Transverse colon (tissue), 4 donors: ENCODE measurements around the gene SEPTIN2. TPM values are rescaled to one million over a fixed set of nuclear protein-coding genes. Genes with fewer than 3 reads are reported as not detected.

Experiments used
- DNase-seq: peaks from one replicate; pipeline ENCODE4 v3.0.0-alpha.2; 2019
- H3K27ac ChIP-seq, 4 donors: fragments of 200-600 bp; sonication (generic); 2 replicates each; pipeline ENCODE4 v1.5.1; 2016 to 2018; ENCODE audit warnings: inconsistent platforms in 4 of 4
- H3K27me3 ChIP-seq: fragments of 200-600 bp; sonication (generic); 2 replicates; pipeline ENCODE4 v1.5.1; 2017; ENCODE audit warnings: inconsistent platforms
- H3K36me3 ChIP-seq, 4 donors: fragments of 200-600 bp; sonication (generic); 2 replicates each; pipeline ENCODE4 v1.5.1; 2017 to 2019; ENCODE audit warnings: inconsistent platforms in 4 of 4
- H3K4me1 ChIP-seq, 4 donors: fragments of 200-600 bp; sonication (generic); 2 replicates each; pipeline ENCODE4 v1.5.1; 2017 to 2020; ENCODE audit warnings: inconsistent platforms in 4 of 4
- H3K4me3 ChIP-seq, 4 donors: fragments of 200-600 bp; sonication (generic); 1 replicate in 1 of 4; 2 replicates in 3 of 4; pipeline versions ENCODE4 v1.5.1 to v1.6.1; 2017 to 2019; ENCODE audit warnings: inconsistent platforms in 4 of 4
- H3K9me3 ChIP-seq, 2 donors: fragments of 200-600 bp; sonication (generic); 2 replicates each; pipeline ENCODE4 v1.5.1; 2017 to 2019; ENCODE audit warnings: inconsistent platforms in 2 of 2
- EP300 ChIP-seq: sonication (generic); formaldehyde crosslinking; IDR thresholded peaks from one replicate; pipeline ENCODE4 v1.6.1; 2017; ENCODE audit warnings: antibody characterized with exemption, low read depth
- POLR2A ChIP-seq: fragments of 450-650 bp; IDR thresholded peaks from one replicate; pipeline ENCODE4 v1.6.1; 2016; ENCODE audit warnings: antibody characterized with exemption, mild to moderate bottlenecking, moderate library complexity
- POLR2AphosphoS5 ChIP-seq, 3 donors: sonication (generic); formaldehyde crosslinking; IDR thresholded peaks; one replicate each; pipeline ENCODE4 v1.6.1; 2016; ENCODE audit warnings: antibody characterized with exemption in 3 of 3
- WGBS, 2 donors: methylation state at CpG; one replicate each; pipeline ENCODE4 v1.1.5; 2018; ENCODE audit warnings: low coverage in 1 of 2; 5-methylcytosine and 5-hydroxymethylcytosine counted together
- in situ Hi-C, 4 donors: fragments of 200-750 bp; cut with MboI; loops; one replicate each; pipeline versions ENCODE4 v1.15.0 to v1.15.1; 2017; ENCODE audit warnings: low sequenced_read_pairs in 3 of 4, low pct_ligation_motif_present in 1 of 4, low pct_unique_long_range_greater_than_20kb in 1 of 4
- intact Hi-C: fragments of 100-400 bp; cut with DNase I; formaldehyde crosslinking; loops from one replicate; pipeline ENCODE4 v1.15.1; 2023; ENCODE audit warnings: low total_unique reads
- total RNA-seq, 4 donors: library from RNA; depleted of rRNA; stranded (reverse); fragments of >200 nt; gene quantifications; one replicate each; pipeline ENCODE4 v1.1.0, GENCODE V29; 2016
- TF ChIP-seq, protein P1 (sequence below), 5 experiments: fragments of 200-600 bp in 3 of 5; fragments of 450-650 bp in 2 of 5; sonication (generic) in 3 of 5; IDR thresholded peaks; 1 replicate in 2 of 5; 2 replicates in 3 of 5; pipeline ENCODE4 v1.5.1; 2016 to 2017; ENCODE audit warnings: antibody characterized with exemption in 5 of 5, inconsistent platforms in 3 of 5, mild to moderate bottlenecking in 2 of 5, moderate library complexity in 1 of 5

SEPTIN2 gene
- total RNA-seq, 4 donors from 2014 or later: 116 to 264 (median 180) TPM

DNA sequence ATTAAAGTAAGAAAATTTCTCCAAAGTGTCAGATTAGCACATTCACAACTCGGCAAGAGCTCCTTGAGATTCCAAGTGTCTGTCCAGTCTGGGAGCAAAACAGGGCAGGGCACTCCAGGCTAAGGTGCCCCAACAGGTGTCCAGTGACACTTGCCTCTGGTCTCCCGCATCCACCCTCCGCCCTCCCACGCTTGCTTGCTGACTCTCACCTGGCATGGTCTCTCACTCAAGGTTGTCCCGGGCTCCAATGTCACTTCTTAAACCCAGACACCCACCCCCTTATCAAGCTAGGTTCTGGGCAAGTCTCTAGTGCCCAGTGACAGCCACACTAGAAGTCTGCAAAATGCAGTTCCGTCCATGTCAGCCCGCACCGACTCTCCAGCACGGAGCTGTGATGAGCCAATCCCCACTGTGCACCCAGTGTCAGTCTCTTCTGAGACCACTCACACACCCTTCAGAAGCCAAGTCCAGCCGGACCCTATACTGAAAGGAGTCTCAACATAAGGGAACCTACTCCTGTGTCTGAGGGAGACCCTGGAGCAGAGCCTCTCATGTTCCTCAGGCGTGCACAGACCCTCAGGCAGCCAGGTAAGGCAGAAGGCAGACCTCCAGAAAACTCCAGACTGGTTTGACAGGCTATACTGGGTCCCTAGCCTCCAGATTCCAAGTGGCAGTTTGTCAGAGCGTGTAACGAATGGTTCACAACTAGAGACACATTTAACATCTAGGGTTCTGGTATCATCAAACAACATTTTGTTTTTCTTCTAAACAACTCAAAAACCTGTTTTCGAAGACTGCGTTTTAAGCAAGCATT, 45.8 kb upstream of the SEPTIN2 start:
- 92 to 95% methylated on average over 4 to 15 of the region's 15 CpGs for WGBS, 2 donors
- no peak overlapping the region for H3K27ac ChIP-seq
- DNase-seq: no peak
- intact Hi-C loops (no loop called here), in situ Hi-C loops (no loop called here)
- TF ChIP-seq POLR2AphosphoS5 (IDR thresholded peaks at IDR 0.05) (no peak), POLR2A (no peak), EP300 (no peak)
- TF ChIP-seq, protein P1, sequence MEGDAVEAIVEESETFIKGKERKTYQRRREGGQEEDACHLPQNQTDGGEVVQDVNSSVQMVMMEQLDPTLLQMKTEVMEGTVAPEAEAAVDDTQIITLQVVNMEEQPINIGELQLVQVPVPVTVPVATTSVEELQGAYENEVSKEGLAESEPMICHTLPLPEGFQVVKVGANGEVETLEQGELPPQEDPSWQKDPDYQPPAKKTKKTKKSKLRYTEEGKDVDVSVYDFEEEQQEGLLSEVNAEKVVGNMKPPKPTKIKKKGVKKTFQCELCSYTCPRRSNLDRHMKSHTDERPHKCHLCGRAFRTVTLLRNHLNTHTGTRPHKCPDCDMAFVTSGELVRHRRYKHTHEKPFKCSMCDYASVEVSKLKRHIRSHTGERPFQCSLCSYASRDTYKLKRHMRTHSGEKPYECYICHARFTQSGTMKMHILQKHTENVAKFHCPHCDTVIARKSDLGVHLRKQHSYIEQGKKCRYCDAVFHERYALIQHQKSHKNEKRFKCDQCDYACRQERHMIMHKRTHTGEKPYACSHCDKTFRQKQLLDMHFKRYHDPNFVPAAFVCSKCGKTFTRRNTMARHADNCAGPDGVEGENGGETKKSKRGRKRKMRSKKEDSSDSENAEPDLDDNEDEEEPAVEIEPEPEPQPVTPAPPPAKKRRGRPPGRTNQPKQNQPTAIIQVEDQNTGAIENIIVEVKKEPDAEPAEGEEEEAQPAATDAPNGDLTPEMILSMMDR (IDR thresholded peaks at IDR 0.05): no peak
- H3K27me3 ChIP-seq: no peaks in the 10 kb centered on the region
- peaks cover 0 to 14% (median 4%) of the 10 kb centered on the region in 4 donors for H3K36me3 ChIP-seq
- no peak overlapping the region for H3K4me3 ChIP-seq
- H3K9me3 ChIP-seq: no peaks in the 10 kb centered on the region
- peaks cover 14 to 29% (median 24%) of the 10 kb centered on the region in 4 donors for H3K4me1 ChIP-seq

DNA sequence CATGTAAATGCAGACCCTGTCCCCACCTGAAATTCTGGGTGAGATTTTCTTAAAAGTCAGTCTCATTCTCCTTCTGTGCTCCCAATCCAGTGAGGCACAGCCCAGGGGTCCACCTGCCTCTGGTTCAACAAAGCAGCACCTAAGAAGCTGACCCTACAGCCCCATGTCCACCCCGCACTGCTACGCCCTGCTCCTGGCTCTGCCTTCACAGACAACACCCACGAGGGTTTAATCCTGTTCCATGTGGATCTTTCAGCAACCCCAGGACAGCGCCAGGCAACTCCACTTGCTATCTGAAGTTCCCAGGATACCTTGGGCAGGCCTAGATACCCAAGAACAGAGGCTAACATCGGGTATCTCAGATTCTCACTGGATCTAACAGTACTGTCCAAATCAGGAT, 45.2 kb upstream of the SEPTIN2 start:
- peak overlapping the region in 1 of 4 donors; percentile 99 for H3K27ac ChIP-seq
- DNase-seq: no peak
- 81% methylated on average over 5 of the region's 5 CpGs; no CpG with 5 or more reads in 1 of the 2 donors for WGBS, 2 donors
- no peaks in the 10 kb centered on the region for H3K9me3 ChIP-seq
- TF ChIP-seq, protein P1 (IDR thresholded peaks at IDR 0.05): no peak
- TF ChIP-seq POLR2AphosphoS5 (IDR thresholded peaks at IDR 0.05): no peak
- TF ChIP-seq EP300: no peak
- no peak for TF ChIP-seq POLR2A
- peak overlapping the region in 1 of 4 donors; percentile 98 for H3K4me3 ChIP-seq
- in situ Hi-C loops (no loop called here), intact Hi-C loops (no loop called here)
- H3K36me3 ChIP-seq: peaks cover 0 to 14% (median 4%) of the 10 kb centered on the region in 4 donors
- H3K4me1 ChIP-seq: peaks cover 14 to 29% (median 24%) of the 10 kb centered on the region in 4 donors
- no peaks in the 10 kb centered on the region for H3K27me3 ChIP-seq

DNA sequence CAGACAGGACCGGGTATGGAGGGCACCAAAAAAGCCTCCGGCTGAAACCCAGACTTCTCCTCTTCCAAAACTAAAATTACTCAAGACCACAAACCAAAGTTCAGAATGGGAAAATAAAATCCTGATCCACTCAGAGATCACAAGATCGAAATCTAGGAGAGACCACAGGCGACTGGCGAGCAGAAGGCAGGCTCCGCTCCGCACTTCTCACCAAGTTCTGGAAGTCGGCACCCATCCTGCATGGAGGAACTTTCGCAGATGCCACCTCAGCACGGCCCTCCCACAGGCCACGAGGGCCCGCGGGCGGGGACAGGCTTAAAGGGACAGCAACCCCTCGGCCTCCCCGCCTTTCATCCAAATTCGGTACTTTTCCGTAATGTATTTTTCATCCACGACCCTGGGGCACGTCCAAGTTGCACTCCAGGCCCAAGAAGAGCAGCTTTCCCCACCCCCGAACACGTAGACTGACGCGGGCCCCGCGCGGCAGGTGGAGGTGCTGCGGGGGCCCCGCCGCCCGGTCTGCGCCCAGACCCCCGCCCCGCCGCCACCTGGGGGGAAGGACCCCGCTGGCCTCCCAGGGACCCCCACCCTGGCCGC, 43.9 kb upstream of the SEPTIN2 start:
- H3K36me3 ChIP-seq: peaks cover 0 to 6% (median 0%) of the 10 kb centered on the region in 4 donors
- WGBS, 2 donors: 0 to 1% methylated on average over 7 to 30 of the region's 37 CpGs
- peak overlapping the region; percentile 91 to 99 (median 98) for H3K27ac ChIP-seq
- H3K27me3 ChIP-seq: no peaks in the 10 kb centered on the region
- peaks cover 14 to 29% (median 24%) of the 10 kb centered on the region in 4 donors for H3K4me1 ChIP-seq
- TF ChIP-seq, protein P1 (IDR thresholded peaks at IDR 0.05): no peak
- no peak for TF ChIP-seq EP300
- peak; percentile 16 to 70 (median 70) for TF ChIP-seq POLR2AphosphoS5 (IDR thresholded peaks at IDR 0.05)
- no peak for TF ChIP-seq POLR2A
- H3K4me3 ChIP-seq: peak overlapping the region; percentile 76 to 99 (median 88)
- no peaks in the 10 kb centered on the region for H3K9me3 ChIP-seq
- intact Hi-C loops (loop anchor here (2.0 kb wide), 1 partner anchor 43 kb away; the partner anchor contains the start of genes HDLBP and SEPTIN2), in situ Hi-C loops (no loop called here)
- DNase-seq: peak; percentile 86
